TTC549 (cell line): ENCODE data around the gene TSPAN5.
"Not testable (repeated sequence)": the region's sequence is repeated elsewhere in the genome, so short reads cannot be mapped to it uniquely, and the experiment has no call there.

Experiments used
- FAIRE-seq: peaks from 2 replicates; lab custom pipeline; 2012; peaks lifted over from hg19 to GRCh38; lab: Jason Lieb, UNC

TSPAN5 gene

DNA sequence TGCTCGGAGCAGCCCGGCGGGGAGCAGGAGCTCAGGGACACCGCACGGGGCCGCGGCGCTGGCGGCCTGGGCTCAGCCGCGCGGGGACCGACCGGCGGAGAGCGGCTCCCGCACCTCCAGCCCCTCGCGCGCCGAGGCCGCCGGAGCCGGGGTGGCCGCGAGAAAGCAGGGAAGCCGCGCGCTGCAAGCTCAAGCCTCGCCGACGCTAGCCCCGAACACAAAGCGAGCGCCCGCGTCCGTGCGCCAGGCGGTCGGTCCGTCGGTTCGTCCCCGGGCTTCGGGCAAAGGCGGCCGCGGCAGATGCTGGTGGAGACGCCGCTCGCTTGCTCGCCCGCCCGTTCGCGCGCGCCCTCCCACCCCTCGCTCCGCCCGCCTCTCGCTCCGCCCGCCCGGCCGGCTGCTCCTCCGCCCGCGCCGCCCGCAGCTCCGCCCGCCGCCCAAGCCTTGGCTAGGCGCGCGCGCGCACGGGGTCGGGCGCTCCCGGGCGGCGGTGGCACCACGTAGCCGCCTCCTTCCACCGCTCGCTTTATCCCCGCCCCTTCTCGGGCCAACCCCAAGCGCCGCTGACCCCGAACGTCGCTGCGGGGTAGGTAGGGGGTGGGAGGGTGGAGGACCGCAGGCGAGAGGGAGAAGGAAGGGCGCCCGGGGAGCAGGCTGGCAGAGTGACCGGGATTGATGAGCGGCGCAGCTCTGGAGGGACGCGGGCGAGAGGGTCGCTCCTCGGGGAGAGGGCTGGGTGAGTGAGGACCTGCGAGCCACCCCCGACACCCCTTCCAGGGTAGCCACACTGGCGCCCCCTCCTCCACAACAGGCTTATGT, at the start of gene TSPAN5:
Gene TSPAN5 (minus strand): TSS at position 325 of the 819 bp plus-strand sequence.
- FAIRE-seq: no peak

DNA sequence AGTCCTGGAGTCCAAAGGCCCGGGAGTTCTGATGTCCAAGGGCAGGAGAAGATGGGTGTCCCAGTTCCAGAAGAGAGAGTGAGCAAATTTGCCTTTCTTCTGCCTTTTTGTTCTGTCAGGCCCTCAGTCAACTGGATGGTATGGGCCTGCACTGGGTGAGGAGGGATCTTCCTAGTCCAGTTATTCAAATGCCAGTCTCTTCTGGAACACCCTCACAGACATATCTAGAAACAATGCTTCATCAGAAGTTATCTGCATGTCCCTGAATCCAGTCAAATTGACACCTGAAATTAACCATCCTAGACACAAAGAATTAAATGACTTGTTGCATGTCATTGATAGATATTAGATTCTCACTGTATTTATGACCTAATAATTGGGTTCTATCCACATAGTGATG, 48.5 kb upstream of the TSPAN5 start:
- FAIRE-seq: no peak

DNA sequence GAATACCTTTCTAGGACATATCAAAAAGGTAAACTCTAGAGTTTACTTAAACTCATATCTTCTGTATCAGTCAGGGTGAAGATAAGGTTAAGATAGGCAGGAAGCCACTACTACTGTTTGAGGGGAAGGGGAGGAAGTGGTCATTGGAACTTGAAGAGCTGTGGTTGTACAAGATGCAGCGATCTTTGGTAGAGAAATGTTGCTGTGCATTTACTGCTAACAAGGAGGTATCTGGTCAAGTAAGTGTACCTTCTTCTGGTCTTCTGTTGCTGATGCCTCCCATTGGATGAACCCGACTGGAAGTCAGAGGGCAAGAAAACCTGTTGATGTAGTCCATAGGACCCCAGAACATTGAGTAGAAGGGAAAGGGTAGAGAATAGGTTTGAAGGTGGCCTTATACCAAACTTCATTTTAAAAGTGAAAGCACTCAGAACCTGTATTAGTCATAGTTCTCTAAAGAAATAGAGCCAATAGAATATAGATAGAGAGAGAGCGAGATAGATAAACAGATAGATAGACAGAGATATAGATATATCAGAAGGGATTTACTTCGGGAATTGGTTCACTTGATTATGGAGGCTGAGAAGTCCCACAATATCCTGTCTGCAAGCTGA, 47.9 kb upstream of the TSPAN5 start:
- no peak for FAIRE-seq

- FAIRE-seq: not testable (repeated sequence)
Measured at GRCh38 chr4:98705586-98705985, 47.2 kb upstream of the TSPAN5 start.

GRCh38 chr4:98700656-98701055, 42.2 kb upstream of the TSPAN5 start:
- no peak for FAIRE-seq

GRCh38 chr4:98694076-98694475, 35.7 kb upstream of the TSPAN5 start:
- FAIRE-seq: no peak

DNA sequence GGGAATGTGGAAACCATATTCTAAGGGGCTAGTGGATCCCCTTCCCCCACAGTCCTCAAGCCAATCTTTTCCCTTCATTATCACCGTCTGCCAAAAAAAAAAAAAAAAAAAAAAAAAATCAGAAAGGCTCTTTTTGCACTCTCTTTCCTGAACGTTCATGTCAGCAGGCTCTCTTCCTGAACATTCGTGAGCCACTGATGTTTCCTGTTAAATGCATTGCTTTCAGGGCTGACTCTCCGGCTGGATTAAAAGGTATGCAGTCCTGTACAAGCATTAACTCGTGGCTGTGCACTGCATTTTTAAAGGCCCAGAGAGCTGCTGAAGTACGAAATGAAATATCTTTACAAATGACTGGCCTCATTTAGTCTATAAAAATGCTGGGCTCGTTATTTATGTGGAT, 34.0 kb upstream of the TSPAN5 start:
- no peak for FAIRE-seq

GRCh38 chr4:98691588-98691987, 33.2 kb upstream of the TSPAN5 start:
- no peak for FAIRE-seq

GRCh38 chr4:98689507-98690174, 31.2 kb upstream of the TSPAN5 start:
- FAIRE-seq: no peak

GRCh38 chr4:98688411-98689290, 30.2 kb upstream of the TSPAN5 start:
- no peak for FAIRE-seq

- no peak for FAIRE-seq
Measured at GRCh38 chr4:98687876-98688275, 29.5 kb upstream of the TSPAN5 start.

- no peak for FAIRE-seq
Measured at GRCh38 chr4:98686847-98687246, 28.4 kb upstream of the TSPAN5 start.

DNA sequence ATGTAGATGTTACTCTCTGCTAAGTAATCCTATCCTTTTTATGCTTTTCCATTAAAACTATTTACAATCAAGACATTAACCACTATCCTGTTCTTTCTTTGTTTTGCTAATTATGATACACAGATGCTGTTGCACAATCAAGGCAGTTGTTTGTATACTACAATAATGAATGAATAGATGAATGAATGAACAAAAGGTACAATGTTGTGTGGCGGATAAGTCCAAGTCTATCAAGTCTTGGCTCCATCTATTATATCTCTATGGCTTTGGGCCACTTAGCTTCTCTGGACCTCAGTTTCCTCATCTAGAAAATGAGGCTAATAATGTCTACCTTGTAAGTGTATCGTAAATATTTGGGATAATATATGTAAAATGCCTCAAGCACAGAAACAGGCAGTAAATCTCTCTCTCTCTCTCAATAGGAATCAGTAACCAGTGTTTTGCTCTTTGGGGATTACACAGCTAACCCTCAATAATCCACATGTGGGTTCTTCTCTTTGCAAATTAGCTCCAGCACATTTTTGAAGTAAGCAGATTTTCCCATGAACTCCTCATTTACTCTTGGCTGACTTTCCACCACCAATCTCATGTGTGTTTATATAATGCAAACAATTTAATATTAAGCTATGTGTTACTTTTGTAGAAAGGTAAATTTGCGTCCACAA, 27.8 kb upstream of the TSPAN5 start:
- FAIRE-seq: no peak

GRCh38 chr4:98685225-98686042, 27.0 kb upstream of the TSPAN5 start:
- no peak for FAIRE-seq

DNA sequence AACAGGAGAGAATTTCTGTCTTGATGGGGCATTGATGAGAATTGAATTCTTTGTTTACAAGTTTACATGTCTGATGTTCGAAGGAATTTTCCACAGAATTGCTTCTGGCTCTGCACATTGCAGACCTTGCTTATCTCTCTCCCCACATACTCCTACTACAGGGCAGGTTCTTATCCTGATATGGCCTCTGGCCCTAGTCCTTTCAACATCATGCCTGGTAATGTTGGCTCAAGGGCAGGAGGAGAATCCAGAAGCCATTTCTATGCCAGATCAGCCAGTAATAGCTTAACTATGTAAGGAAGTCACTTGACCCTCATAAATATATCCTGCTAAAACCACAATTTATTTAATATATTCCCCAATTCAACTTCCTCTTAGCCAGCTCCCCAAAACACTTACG, 24.3 kb upstream of the TSPAN5 start:
- no peak for FAIRE-seq

DNA sequence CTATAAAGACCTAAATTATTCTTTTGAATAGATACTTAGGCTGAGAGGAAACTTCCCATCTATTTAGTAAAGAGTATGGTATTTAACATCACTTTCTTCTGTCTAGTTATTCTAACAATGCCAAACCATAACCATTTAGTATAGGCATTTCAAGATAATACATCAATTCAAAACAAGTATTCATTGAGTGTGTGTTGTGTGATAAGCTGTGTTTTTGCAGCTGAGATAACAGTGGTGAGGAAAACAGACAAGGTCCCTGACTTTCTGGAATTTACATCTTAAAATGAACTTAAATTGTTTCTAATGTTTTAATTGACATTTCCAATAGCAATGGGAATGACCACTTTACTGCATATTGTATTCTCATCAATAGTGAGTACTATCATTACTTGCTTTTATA, 22.4 kb upstream of the TSPAN5 start:
- no peak for FAIRE-seq

DNA sequence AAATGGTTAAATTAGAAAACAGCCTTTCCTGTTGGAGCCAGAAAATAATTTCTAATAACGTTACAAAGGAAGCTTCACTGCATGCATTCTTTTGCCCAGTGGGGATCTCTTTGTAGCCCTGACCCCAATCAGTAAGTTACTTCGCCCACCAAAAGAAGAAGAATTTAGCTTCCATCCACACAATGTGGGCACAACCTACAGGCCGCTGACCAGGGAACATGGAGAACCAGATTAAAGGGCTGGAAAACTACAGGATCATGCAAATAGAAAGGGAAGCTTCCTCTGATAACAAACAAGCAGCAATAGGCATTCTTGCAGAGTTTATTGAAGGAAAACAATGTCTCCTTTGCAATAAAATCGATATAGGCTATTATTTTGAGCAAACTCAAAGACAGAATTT, 21.3 kb upstream of the TSPAN5 start:
- no peak for FAIRE-seq

DNA sequence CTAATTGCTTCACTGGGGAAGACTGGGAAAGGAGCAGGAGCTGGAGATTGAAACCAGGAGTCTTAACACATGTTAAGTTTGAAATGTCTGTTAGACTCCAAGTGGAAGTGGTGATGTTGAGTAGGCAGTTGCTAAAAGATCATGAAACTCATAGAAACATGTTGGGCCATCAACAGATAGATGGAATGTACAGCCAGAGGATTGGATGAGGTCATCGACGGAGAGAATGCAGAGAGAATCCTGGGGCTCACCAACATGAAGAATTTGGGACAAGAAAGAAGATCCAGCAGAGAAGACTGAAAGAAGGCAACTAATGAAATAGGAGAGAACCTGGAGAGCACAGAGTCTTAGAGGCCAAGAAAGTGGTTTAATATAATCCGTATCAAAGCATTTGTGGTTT, 19.4 kb upstream of the TSPAN5 start:
- no peak for FAIRE-seq

DNA sequence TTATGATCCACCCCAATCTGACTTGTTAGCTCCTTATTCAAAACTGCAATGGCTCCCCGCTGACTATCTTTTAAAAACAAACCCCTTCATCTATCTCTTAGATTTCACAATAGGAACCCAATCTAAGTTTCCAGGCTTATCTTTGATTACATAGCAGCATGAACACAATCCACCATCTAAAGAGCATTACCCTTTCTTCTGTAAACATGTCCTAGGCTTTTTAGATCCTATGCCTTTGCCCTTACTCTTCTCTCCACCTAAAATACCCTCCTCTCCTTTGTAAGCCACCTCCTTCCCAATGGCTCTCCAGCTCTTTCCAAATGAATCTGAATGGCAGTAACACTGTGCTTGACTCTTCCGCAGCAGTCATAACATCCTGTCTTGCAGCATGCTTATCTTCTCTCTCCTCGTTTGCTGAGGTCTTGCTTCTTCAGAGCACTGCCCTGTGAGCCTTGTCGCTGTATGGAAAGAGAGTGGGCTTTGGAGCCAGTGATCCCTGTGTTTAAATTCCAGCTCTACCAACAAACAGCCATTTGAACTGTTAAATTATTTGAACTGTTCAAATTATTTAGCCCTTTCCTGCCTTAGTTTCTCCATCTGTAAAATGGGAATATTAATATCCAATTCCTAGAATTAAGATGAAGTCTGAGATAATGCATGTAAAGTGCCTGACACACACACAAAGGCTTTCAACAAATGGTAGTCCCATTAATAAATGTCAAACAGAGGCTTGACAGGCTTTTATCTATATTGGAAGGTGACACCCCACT, 16.2 kb upstream of the TSPAN5 start:
- FAIRE-seq: no peak

DNA sequence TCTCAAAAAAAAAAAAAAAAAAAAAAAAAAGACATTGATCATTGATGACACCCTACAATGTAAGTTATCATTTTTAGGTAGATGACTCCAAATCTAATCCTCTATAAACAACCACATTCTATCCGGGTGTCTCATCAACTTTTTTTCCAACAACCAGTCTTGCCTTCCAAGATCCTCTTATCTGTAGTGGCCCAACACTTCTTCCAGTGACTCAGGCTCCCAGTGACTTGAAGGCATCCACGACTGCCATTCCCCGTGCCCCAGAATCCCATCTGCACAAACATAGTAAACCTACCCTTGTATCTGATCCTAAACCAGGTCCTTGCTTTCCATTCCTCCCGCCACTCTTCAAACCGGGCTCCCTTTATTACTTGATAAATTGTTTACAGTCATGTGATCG, 15.6 kb upstream of the TSPAN5 start:
- no peak for FAIRE-seq
